CD4-positive, alpha-beta T cell treated with Interleukin-15 for 1 hour (primary cell): Measurements from ENCODE around the gene FBXO11.

Source experiments
- DNase-seq: peaks from one replicate; pipeline ENCODE4 v3.0.0-alpha.2; 2020

The FBXO11 gene

GRCh38 chr2:47782671-47783485 lies 123.4 kb downstream of the FBXO11 start, which contains the start of gene MSH6:
Gene MSH6 (plus strand): TSS chr2:47783145. CDS start chr2:47783234, 89 bp downstream.
- DNase-seq, result peak; percentile 90

- DNase-seq, result no peak
Measured at GRCh38 chr2:47782381-47782670, 124.0 kb downstream of the FBXO11 start.

- no peak for DNase-seq
Measured at GRCh38 chr2:47779426-47779790, 126.9 kb downstream of the FBXO11 start.

- DNase-seq, result no peak
Measured at GRCh38 chr2:47778698-47779425, 127.4 kb downstream of the FBXO11 start.

- DNase-seq, result no peak
Measured at GRCh38 chr2:47777277-47777937, 128.9 kb downstream of the FBXO11 start.

GRCh38 chr2:47774567-47774966 lies 131.7 kb downstream of the FBXO11 start:
- DNase-seq, result no peak

GRCh38 chr2:47772343-47772742 lies 134.0 kb downstream of the FBXO11 start:
- DNase-seq, result no peak

GRCh38 chr2:47771211-47771610 lies 135.1 kb downstream of the FBXO11 start:
- no peak for DNase-seq

- no peak for DNase-seq
Measured at GRCh38 chr2:47769318-47769717, 137.0 kb downstream of the FBXO11 start.

GRCh38 chr2:47767880-47768609 lies 138.3 kb downstream of the FBXO11 start:
- DNase-seq, result peak; percentile 63

GRCh38 chr2:47767497-47767844 lies 138.8 kb downstream of the FBXO11 start:
- no peak for DNase-seq

GRCh38 chr2:47751856-47752414 lies 154.4 kb downstream of the FBXO11 start:
- DNase-seq, result no peak

GRCh38 chr2:47747878-47748277 lies 158.4 kb downstream of the FBXO11 start:
- DNase-seq, result no peak

- no peak for DNase-seq
Measured at GRCh38 chr2:47744074-47744473, 162.2 kb downstream of the FBXO11 start.

- DNase-seq, result no peak
Measured at GRCh38 chr2:47741637-47742036, 164.7 kb downstream of the FBXO11 start.

- no peak for DNase-seq
Measured at GRCh38 chr2:47741101-47741500, 165.2 kb downstream of the FBXO11 start.
